Adipocyte (in vitro differentiated cells): ENCODE data around the gene MLLT3.

Experiments used
- DNase-seq: peaks from one replicate; pipeline ENCODE4 v3.0.0-alpha.2; 2015; ENCODE audit warnings: low read depth
- H3K27me3 ChIP-seq: replicated peaks from 2 replicates; pipeline ENCODE4 v1.7.0; 2013; ENCODE audit warnings: mild to moderate bottlenecking, low read length, moderate library complexity; ENCODE audit not compliant: control insufficient read depth, insufficient read depth
- H3K36me3 ChIP-seq: 2 replicates; pipeline ENCODE4 v1.7.0; 2013; ENCODE audit warnings: low read length, mild to moderate bottlenecking, moderate library complexity; ENCODE audit not compliant: control insufficient read depth, insufficient read depth, severe bottlenecking
- H3K4me1 ChIP-seq: 2 replicates; pipeline ENCODE4 v1.7.0; 2013; ENCODE audit warnings: mild to moderate bottlenecking, low read length, moderate library complexity; ENCODE audit not compliant: control insufficient read depth, insufficient read depth
- H3K4me3 ChIP-seq: 2 replicates; pipeline ENCODE4 v1.7.0; 2013; ENCODE audit warnings: mild to moderate bottlenecking, low read length, moderate library complexity
- H3K9ac ChIP-seq: 2 replicates; pipeline ENCODE4 v1.7.0; 2013; ENCODE audit warnings: mild to moderate bottlenecking, low read length, moderate library complexity
- H3K9me3 ChIP-seq: 2 replicates; pipeline ENCODE4 v1.7.0; 2013; ENCODE audit warnings: mild to moderate bottlenecking, low read length, moderate library complexity; ENCODE audit not compliant: control insufficient read depth

The MLLT3 gene

DNA sequence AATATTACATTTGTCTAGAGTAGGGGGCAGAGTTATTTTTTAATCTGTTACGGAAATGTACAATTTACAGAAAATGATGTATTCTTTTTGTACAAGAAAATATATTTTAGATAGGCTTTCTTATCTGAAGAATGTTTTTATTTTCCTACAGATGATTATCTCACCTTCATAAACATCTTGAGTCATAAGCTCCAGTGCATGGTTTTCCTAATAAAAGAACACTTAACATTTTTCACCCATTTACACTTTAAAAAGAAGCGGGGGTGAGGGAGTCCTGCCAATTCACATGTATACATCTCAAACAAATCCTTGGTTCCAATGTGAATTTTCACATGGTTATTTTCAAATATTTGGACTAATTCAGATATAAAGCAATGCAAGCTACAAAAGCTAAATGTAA, 85.0 kb downstream of the MLLT3 start:
- no peak for DNase-seq
- Histone ChIP-seq H3K36me3 (no peaks in the 10 kb centered on the region), H3K4me3 (no peak overlapping the region), H3K4me1 (peaks cover 14% of the 10 kb centered on the region), H3K27me3 (no peaks in the 10 kb centered on the region), H3K9me3 (peaks cover 5% of the 10 kb centered on the region), H3K9ac (no peak overlapping the region)

GRCh38 chr9:20532584-20532983, 89.7 kb downstream of the MLLT3 start:
- Histone ChIP-seq H3K9ac (no peak overlapping the region), H3K9me3 (no peaks in the 10 kb centered on the region), H3K36me3 (no peaks in the 10 kb centered on the region), H3K4me3 (no peak overlapping the region), H3K27me3 (no peaks in the 10 kb centered on the region), H3K4me1 (no peaks in the 10 kb centered on the region)
- DNase-seq: no peak

GRCh38 chr9:20529837-20530236, 92.5 kb downstream of the MLLT3 start:
- H3K9ac ChIP-seq: no peak overlapping the region
- no peaks in the 10 kb centered on the region for H3K36me3 ChIP-seq
- DNase-seq: no peak
- no peaks in the 10 kb centered on the region for H3K4me1 ChIP-seq
- no peak overlapping the region for H3K4me3 ChIP-seq
- H3K27me3 ChIP-seq: no peaks in the 10 kb centered on the region
- H3K9me3 ChIP-seq: no peaks in the 10 kb centered on the region

GRCh38 chr9:20528253-20528652, 94.0 kb downstream of the MLLT3 start:
- Histone ChIP-seq H3K36me3 (no peaks in the 10 kb centered on the region), H3K9me3 (no peaks in the 10 kb centered on the region), H3K27me3 (no peaks in the 10 kb centered on the region), H3K4me3 (no peak overlapping the region), H3K4me1 (no peaks in the 10 kb centered on the region), H3K9ac (no peak overlapping the region)
- DNase-seq: no peak

GRCh38 chr9:20526500-20527319, 95.6 kb downstream of the MLLT3 start:
- Histone ChIP-seq H3K4me1 (no peaks in the 10 kb centered on the region), H3K4me3 (no peak overlapping the region), H3K27me3 (no peaks in the 10 kb centered on the region), H3K9me3 (no peaks in the 10 kb centered on the region), H3K36me3 (no peaks in the 10 kb centered on the region), H3K9ac (no peak overlapping the region)
- DNase-seq: peak; percentile 57

- Histone ChIP-seq H3K36me3 (no peaks in the 10 kb centered on the region), H3K9me3 (no peaks in the 10 kb centered on the region), H3K4me1 (no peaks in the 10 kb centered on the region), H3K4me3 (no peak overlapping the region), H3K27me3 (no peaks in the 10 kb centered on the region), H3K9ac (no peak overlapping the region)
- no peak for DNase-seq
Observed at GRCh38 chr9:20524776-20525175, 97.5 kb downstream of the MLLT3 start.

- no peak for DNase-seq
- Histone ChIP-seq H3K9ac (no peak overlapping the region), H3K4me1 (no peaks in the 10 kb centered on the region), H3K4me3 (no peak overlapping the region), H3K9me3 (no peaks in the 10 kb centered on the region), H3K27me3 (no peaks in the 10 kb centered on the region), H3K36me3 (no peaks in the 10 kb centered on the region)
Observed at GRCh38 chr9:20518737-20519136, 103.6 kb downstream of the MLLT3 start.

- H3K36me3 ChIP-seq: no peaks in the 10 kb centered on the region
- no peak overlapping the region for H3K4me3 ChIP-seq
- no peak for DNase-seq
- no peak overlapping the region for H3K9ac ChIP-seq
- no peaks in the 10 kb centered on the region for H3K27me3 ChIP-seq
- no peaks in the 10 kb centered on the region for H3K9me3 ChIP-seq
- peaks cover 17% of the 10 kb centered on the region for H3K4me1 ChIP-seq
Observed at GRCh38 chr9:20513126-20513913, 109.0 kb downstream of the MLLT3 start.

DNA sequence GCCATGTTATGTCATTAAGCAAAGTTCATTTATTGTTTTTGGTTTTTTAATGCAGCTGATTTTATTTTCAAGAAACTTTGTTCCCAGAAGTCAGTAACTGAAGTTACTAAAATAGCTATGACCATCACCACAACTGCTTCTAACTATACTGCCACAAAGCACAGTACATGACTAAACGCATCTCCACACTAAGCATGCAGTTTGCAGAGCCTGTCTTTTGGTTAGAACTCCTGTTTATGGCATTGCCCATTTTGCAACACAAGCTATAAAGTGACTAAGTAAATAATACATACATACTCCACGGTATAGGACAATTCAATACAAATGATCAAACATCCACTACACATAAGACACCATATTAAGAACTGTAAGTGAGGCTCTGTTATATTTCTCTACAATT, 109.7 kb downstream of the MLLT3 start:
- H3K4me1 ChIP-seq: peaks cover 23% of the 10 kb centered on the region
- DNase-seq: peak; percentile 15
- no peaks in the 10 kb centered on the region for H3K9me3 ChIP-seq
- H3K36me3 ChIP-seq: no peaks in the 10 kb centered on the region
- no peaks in the 10 kb centered on the region for H3K27me3 ChIP-seq
- H3K9ac ChIP-seq: no peak overlapping the region
- H3K4me3 ChIP-seq: no peak overlapping the region

DNA sequence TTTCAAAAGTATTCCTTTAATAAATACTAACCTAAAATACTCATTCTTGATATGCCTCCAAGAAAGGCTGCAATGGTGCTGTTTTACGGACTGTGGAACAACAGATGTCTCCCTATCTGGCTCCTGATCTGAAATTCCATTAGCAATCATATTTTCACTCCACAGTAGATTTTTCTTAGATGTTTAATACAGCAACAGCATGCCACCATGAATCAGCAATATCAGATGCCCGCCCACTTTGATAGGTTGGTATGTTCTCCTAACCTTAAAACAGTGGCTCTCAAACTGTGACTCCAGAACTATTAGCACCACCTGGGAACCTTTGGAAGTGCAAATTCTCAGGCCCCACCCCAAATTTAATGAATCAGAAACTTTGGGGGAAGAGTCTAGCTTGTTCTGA, 110.2 kb downstream of the MLLT3 start:
- Histone ChIP-seq H3K4me1 (peaks cover 29% of the 10 kb centered on the region), H3K36me3 (no peaks in the 10 kb centered on the region), H3K4me3 (peak overlapping the region; percentile 49), H3K9ac (no peak overlapping the region), H3K27me3 (no peaks in the 10 kb centered on the region), H3K9me3 (no peaks in the 10 kb centered on the region)
- peak; percentile 72 for DNase-seq

DNA sequence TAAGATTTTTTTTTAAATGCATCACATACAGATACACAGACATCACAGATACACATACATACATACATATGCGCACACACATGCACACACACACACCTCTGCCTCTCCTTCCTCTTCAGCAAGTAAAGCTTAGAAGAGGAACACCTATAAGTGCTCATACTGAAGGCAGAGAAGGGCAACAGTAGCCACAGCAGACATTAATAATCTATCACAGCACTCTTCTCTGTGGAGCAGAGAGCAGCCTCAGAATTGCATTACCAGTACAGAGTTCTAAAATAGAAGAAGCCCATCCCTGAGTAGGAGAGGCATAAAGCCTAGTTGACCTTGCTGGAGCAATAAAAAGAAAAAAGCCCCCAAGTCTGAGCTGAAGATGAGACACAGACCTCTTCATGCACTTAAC, 110.6 kb downstream of the MLLT3 start:
- peaks cover 33% of the 10 kb centered on the region for H3K4me1 ChIP-seq
- no peaks in the 10 kb centered on the region for H3K9me3 ChIP-seq
- peak overlapping the region; percentile 49 for H3K4me3 ChIP-seq
- H3K9ac ChIP-seq: no peak overlapping the region
- no peaks in the 10 kb centered on the region for H3K27me3 ChIP-seq
- no peaks in the 10 kb centered on the region for H3K36me3 ChIP-seq
- no peak for DNase-seq
